HEK293T (cell line): ENCODE measurements around the gene NUBP2.

Experiments
- CTCF ChIA-PET: fragments of 350-600 bp; formaldehyde crosslinking; extraction: SDS; loops from one replicate; lab custom pipeline; 2021; ENCODE audit warnings: antibody characterized with exemption, inconsistent platforms; lab: Yijun Ruan, JAX
- POLR2A ChIA-PET: fragments of 350-600 bp; formaldehyde crosslinking; extraction: SDS; loops from one replicate; lab custom pipeline; 2020; ENCODE audit warnings: antibody characterized with exemption, inconsistent platforms; lab: Yijun Ruan, JAX
- DNase-seq: peaks from one replicate; pipeline ENCODE4 v3.0.0; 2012; ENCODE audit warnings: mixed read lengths; ENCODE audit errors: extremely low spot score
- ARNT ChIP-seq: fragments of 450-650 bp; IDR thresholded peaks from 2 replicates; pipeline ENCODE4 v1.6.1; 2017; ENCODE audit warnings: mild to moderate bottlenecking
- BHLHE40 ChIP-seq: fragments of 450-650 bp; IDR thresholded peaks from 2 replicates; pipeline ENCODE4 v1.6.1; 2016; ENCODE audit warnings: mild to moderate bottlenecking, moderate library complexity, borderline replicate concordance
- CTBP1 ChIP-seq: fragments of 450-650 bp; IDR thresholded peaks from 2 replicates; pipeline ENCODE4 v1.6.1; 2016; ENCODE audit warnings: borderline replicate concordance
- ELF4 ChIP-seq: fragments of 450-650 bp; IDR thresholded peaks from 2 replicates; pipeline ENCODE4 v1.6.1; 2017; ENCODE audit warnings: antibody characterized with exemption
- FOXA1 ChIP-seq: fragments of 450-650 bp; IDR thresholded peaks from 2 replicates; pipeline ENCODE4 v1.6.1; 2016; ENCODE audit warnings: mild to moderate bottlenecking
- FOXK2 ChIP-seq: fragments of 450-650 bp; IDR thresholded peaks from 2 replicates; pipeline ENCODE4 v1.6.1; 2016; ENCODE audit warnings: mild to moderate bottlenecking
- FOXM1 ChIP-seq: fragments of 450-650 bp; IDR thresholded peaks from 2 replicates; pipeline ENCODE4 v1.6.1; 2017; ENCODE audit warnings: mild to moderate bottlenecking, borderline replicate concordance
- HDGF ChIP-seq: fragments of 450-650 bp; IDR thresholded peaks from 2 replicates; pipeline ENCODE4 v1.6.1; 2017; ENCODE audit warnings: antibody characterized with exemption, borderline replicate concordance
- L3MBTL2 ChIP-seq: fragments of 450-650 bp; conservative IDR thresholded peaks from 2 replicates; pipeline ENCODE4 v1.6.1; 2016; ENCODE audit warnings: mild to moderate bottlenecking
- LEF1 ChIP-seq: fragments of 450-650 bp; IDR thresholded peaks from 2 replicates; pipeline ENCODE4 v1.6.1; 2017; ENCODE audit warnings: mild to moderate bottlenecking, borderline replicate concordance
- NFRKB ChIP-seq: fragments of 450-650 bp; IDR thresholded peaks from 2 replicates; pipeline ENCODE4 v1.6.1; 2016; ENCODE audit warnings: mild to moderate bottlenecking, moderate library complexity
- SP1 ChIP-seq: fragments of 450-650 bp; IDR thresholded peaks from 2 replicates; pipeline ENCODE4 v1.6.1; 2017
- SUZ12 ChIP-seq: fragments of 450-650 bp; IDR thresholded peaks from 2 replicates; pipeline ENCODE4 v1.6.1; 2016; ENCODE audit warnings: mild to moderate bottlenecking
- TARDBP ChIP-seq: fragments of 450-650 bp; IDR thresholded peaks from 2 replicates; pipeline ENCODE4 v1.6.1; 2016
- ZNF384 ChIP-seq: fragments of 450-650 bp; IDR thresholded peaks from 2 replicates; pipeline ENCODE4 v1.6.1; 2016
- TF ChIP-seq, protein P1 (sequence below): fragments of 450-650 bp; IDR thresholded peaks from 2 replicates; pipeline ENCODE4 v1.6.1; 2016

NUBP2 gene

GRCh38 chr16:1830213-1830612, 47.5 kb downstream of the NUBP2 start:
- CTCF ChIA-PET, result no interaction called here
- POLR2A ChIA-PET, result no interaction called here
- TF ChIP-seq ELF4 (no peak), FOXM1 (no peak), FOXA1 (no peak), HDGF (no peak), SP1 (no peak), TARDBP (no peak), BHLHE40 (no peak), NFRKB (no peak), ZNF384 (no peak)
- DNase-seq, result no peak

- CTCF ChIA-PET, result no interaction called here
- DNase-seq, result no peak
- TF ChIP-seq ZNF384, result no peak
- TF ChIP-seq FOXA1, result no peak
- TF ChIP-seq TARDBP, result no peak
- no peak for TF ChIP-seq BHLHE40
- TF ChIP-seq SP1, result no peak
- TF ChIP-seq ELF4, result no peak
- TF ChIP-seq NFRKB, result no peak
- no peak for TF ChIP-seq FOXM1
- no peak for TF ChIP-seq SUZ12
- TF ChIP-seq, protein P1, sequence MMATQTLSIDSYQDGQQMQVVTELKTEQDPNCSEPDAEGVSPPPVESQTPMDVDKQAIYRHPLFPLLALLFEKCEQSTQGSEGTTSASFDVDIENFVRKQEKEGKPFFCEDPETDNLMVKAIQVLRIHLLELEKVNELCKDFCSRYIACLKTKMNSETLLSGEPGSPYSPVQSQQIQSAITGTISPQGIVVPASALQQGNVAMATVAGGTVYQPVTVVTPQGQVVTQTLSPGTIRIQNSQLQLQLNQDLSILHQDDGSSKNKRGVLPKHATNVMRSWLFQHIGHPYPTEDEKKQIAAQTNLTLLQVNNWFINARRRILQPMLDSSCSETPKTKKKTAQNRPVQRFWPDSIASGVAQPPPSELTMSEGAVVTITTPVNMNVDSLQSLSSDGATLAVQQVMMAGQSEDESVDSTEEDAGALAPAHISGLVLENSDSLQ, result no peak
- TF ChIP-seq HDGF, result no peak
- no peak for TF ChIP-seq CTBP1
- TF ChIP-seq FOXK2, result no peak
- no peak for TF ChIP-seq L3MBTL2
- POLR2A ChIA-PET, result no interaction called here
Measured at GRCh38 chr16:1831186-1832075, 48.7 kb downstream of the NUBP2 start.

DNA sequence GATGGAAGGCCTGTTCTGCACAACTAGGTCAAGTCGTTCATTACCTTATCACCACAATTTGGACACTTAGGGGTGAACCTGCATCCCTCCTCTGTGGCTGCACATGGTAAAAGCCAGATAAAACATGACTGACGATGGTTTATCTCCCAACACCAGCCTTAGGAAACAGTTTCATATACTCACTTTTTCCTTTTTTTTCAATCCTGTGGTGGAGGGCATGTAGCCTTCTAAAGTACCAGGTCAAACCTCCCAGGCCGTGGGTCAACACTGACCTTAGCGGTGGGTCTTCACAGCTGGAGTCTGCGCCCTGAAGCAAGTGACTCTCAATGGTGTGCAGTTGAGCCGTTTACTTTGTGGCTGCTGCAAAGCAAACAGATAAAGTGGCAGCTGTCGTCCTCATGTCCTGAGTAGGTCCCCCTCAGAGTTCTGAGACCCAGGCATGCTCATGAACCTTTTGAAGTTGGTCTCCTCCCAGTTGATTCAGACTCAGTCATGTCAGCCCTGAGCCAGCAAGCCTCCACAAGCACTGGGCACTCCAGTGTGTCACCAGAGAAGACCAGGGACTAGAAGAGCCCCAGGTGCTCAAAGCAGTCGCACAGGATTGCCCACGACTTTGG, 50.2 kb downstream of the NUBP2 start:
- ChIA-PET CTCF (no interaction called here), POLR2A (no interaction called here)
- TF ChIP-seq ELF4, result no peak
- no peak for TF ChIP-seq NFRKB
- TF ChIP-seq ARNT, result no peak
- TF ChIP-seq LEF1, result no peak
- no peak for TF ChIP-seq CTBP1
- TF ChIP-seq TARDBP, result no peak
- no peak for TF ChIP-seq FOXA1
- no peak for TF ChIP-seq BHLHE40
- TF ChIP-seq, protein P1, result no peak
- no peak for TF ChIP-seq HDGF
- no peak for TF ChIP-seq FOXM1
- no peak for TF ChIP-seq ZNF384
- TF ChIP-seq FOXK2, result no peak
- no peak for TF ChIP-seq L3MBTL2
- DNase-seq, result no peak

DNA sequence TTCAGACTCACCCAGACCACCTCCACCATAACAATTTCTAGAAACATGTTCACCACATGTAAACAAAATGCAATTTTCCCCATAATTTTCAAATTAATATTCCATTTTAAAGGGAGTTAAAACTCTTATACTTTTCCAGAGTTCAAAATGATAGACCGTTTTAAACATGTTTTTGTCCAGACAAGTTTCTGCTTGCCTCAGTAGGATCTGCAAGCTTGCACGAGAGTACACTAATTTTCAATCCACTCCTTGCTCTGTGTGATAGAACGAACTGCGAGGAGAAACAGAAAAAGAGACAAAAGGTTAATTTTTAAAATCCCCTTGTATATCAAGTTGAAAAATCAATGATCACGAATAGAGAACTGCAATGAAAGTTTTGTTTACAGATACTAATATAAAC, 51.3 kb downstream of the NUBP2 start:
- ChIA-PET POLR2A (interaction anchor here (1.2 kb wide), 1 partner anchor 131 kb away, joined by 3 read pairs; the partner anchor contains the start of gene RPS2), CTCF (no interaction called here)
- no peak for DNase-seq
- TF ChIP-seq FOXA1 (no peak), SP1 (no peak), ARNT (no peak), FOXM1 (no peak), LEF1 (no peak), ELF4 (no peak), BHLHE40 (no peak), SUZ12 (no peak), CTBP1 (no peak), NFRKB (no peak)
- TF ChIP-seq, protein P1, result no peak
